ENCODE results near the gene KLK15. TPM values are rescaled to one million over a fixed set of nuclear protein-coding genes. Genes with fewer than 3 reads are reported as not detected.

KLK15 gene
- total and polyA plus RNA-seq, 10 of the 15 experiments (the other 5 are each of a cell fraction or from before 2014, with no cell fraction given): 0.04 to 0.08 TPM; not detected in 8

DNA sequence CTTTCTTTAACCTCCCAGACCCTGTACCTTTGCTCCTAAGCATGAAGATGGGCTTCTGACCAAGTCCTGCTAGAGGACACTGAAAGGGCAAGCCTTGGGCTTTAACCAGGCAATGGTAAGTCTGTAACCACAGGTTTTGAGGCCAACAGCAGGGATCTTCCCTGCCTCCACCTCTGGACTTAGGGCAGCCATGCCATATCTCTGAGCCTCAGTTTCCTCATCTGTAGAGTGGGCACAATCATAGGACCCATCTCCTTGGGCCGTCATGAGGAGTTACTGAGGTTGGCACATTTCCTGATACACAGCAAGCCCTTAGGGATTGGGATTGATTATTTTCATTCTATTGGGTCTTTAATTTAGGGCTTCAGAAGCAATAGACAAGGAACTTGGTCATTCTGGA lies 24.5 kb downstream of the KLK15 start:
- no peak for TF ChIP-seq SMARCA5 (IDR thresholded peaks at IDR 0.05)
- no peak for TF ChIP-seq BRCA1 (IDR thresholded peaks at IDR 0.05; ENCODE audit: low read depth, low read length)
- no peak for TF ChIP-seq RAD21 (IDR thresholded peaks at IDR 0.05; ENCODE audit: insufficient read depth, low read depth, low read length)
- no peak for TF ChIP-seq SUPT20H (IDR thresholded peaks at IDR 0.05; ENCODE audit: borderline replicate concordance, control insufficient read depth, low read depth, low read length)
- no peak for TF ChIP-seq RFX5 (IDR thresholded peaks at IDR 0.05; ENCODE audit: low read depth, low read length)
- Histone ChIP-seq H3K27ac (ENCODE audit: control insufficient read depth, insufficient read depth) (no peak overlapping the region), H4K20me1 (ENCODE audit: control insufficient read depth, insufficient read depth) (no peaks in the 10 kb centered on the region), H2AFZ (ENCODE audit: control insufficient read depth, low read depth, low read length) (no peak overlapping the region), H3K4me3 (no peak overlapping the region), H3K9ac (ENCODE audit: control insufficient read depth, insufficient read depth, low read length) (no peak overlapping the region), H3K36me3 (ENCODE audit: control insufficient read depth in 2 of 2, insufficient read depth in 2 of 2, low read length in 1 of 2) (no peaks in the 10 kb centered on the region), H3K4me2 (ENCODE audit: control insufficient read depth, insufficient read depth) (no peak overlapping the region), H3K27me3 (replicated peaks in 1 of 2; ENCODE audit: control insufficient read depth in 2 of 2, insufficient read depth in 2 of 2, low read length in 1 of 2) (no peaks in the 10 kb centered on the region), H3K79me2 (ENCODE audit: control insufficient read depth, insufficient read depth, low read length) (peaks cover 6% of the 10 kb centered on the region), H3K9me3 (replicated peaks; ENCODE audit: control insufficient read depth, insufficient read depth, low read length) (no peaks in the 10 kb centered on the region; the same call in 2 of the 3 replicates), H3K4me1 (ENCODE audit: control insufficient read depth, insufficient read depth, low read length) (no peaks in the 10 kb centered on the region)
- ChIA-PET CTCF (interaction anchor here (0.7 kb wide), 1 partner anchor 465 kb away, joined by 3 read pairs; no protein-coding TSS in a partner anchor), SMC1A (ENCODE audit: uncharacterized antibody, unreplicated experiment) (no interaction called here), RAD21 (ENCODE audit: unreplicated experiment) (no interaction called here), POLR2A (interaction anchor here (0.6 kb wide), 1 partner anchor 410 kb away, joined by 3 read pairs; no protein-coding TSS in a partner anchor)
- intact Hi-C loops (cut with micrococcal nuclease; ENCODE audit: unreplicated experiment) (no loop called here), in situ Hi-C loops (cut with MboI) (no loop called here)
- no peak for FAIRE-seq
- no TSS peak for BruUV-seq (replicated peaks)
- WGBS (ENCODE audit: insufficient coverage, insufficient replicate concordance, low lambda C conversion rate, missing lambda C conversion rate): 23% methylated on average over 1 of the region's 1 CpG
- ATAC-seq: no peak
- no peak for DNase-seq (ENCODE audit: low read depth, low spot score)
